ENCODE measurements around the gene DAB1.

Gene DAB1

DNA sequence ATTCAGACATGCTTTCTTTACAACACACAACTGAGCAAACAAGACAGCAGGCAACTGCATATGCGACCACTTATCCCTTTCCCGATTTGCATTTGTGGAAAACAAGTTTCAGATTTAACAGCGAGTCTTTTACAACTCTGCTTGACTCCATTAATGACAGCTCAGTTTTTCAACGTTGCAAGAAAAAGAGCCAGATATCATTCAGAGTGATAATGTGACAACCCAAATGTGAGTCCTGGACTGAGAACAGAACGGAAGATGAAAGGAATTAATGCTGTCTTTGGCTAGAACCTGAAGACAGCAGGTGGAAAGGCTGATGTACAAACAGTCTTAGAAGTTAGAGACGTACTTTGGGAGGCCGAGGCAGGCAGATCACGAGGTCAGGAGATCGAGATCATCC lies 375.0 kb downstream of the DAB1 start:
- no peak for DNase-seq (ENCODE audit: low read depth in 1 of 2, low spot score in 1 of 2)
- no peak overlapping the region for H3K4me3 ChIP-seq (replicated peaks; ENCODE audit: insufficient read depth, low read length)
- TF ChIP-seq SPI1 (IDR thresholded peaks at IDR 0.05; ENCODE audit: borderline replicate concordance, low read depth) = no peak
- no peak for TF ChIP-seq POLR2AphosphoS5 (IDR thresholded peaks at IDR 0.05; ENCODE audit: low read depth)
- no peak for TF ChIP-seq GABPA (IDR thresholded peaks at IDR 0.05; ENCODE audit: low read depth)
- TF ChIP-seq CTCF (IDR thresholded peaks at IDR 0.05; ENCODE audit: insufficient read depth, low read length) = no peak
- TF ChIP-seq, protein P1, sequence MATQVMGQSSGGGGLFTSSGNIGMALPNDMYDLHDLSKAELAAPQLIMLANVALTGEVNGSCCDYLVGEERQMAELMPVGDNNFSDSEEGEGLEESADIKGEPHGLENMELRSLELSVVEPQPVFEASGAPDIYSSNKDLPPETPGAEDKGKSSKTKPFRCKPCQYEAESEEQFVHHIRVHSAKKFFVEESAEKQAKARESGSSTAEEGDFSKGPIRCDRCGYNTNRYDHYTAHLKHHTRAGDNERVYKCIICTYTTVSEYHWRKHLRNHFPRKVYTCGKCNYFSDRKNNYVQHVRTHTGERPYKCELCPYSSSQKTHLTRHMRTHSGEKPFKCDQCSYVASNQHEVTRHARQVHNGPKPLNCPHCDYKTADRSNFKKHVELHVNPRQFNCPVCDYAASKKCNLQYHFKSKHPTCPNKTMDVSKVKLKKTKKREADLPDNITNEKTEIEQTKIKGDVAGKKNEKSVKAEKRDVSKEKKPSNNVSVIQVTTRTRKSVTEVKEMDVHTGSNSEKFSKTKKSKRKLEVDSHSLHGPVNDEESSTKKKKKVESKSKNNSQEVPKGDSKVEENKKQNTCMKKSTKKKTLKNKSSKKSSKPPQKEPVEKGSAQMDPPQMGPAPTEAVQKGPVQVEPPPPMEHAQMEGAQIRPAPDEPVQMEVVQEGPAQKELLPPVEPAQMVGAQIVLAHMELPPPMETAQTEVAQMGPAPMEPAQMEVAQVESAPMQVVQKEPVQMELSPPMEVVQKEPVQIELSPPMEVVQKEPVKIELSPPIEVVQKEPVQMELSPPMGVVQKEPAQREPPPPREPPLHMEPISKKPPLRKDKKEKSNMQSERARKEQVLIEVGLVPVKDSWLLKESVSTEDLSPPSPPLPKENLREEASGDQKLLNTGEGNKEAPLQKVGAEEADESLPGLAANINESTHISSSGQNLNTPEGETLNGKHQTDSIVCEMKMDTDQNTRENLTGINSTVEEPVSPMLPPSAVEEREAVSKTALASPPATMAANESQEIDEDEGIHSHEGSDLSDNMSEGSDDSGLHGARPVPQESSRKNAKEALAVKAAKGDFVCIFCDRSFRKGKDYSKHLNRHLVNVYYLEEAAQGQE (IDR thresholded peaks at IDR 0.05; ENCODE audit: insufficient replicate concordance, low read depth) = no peak
- no peak overlapping the region for H3K27ac ChIP-seq (replicated peaks)
- no peaks in the 10 kb centered on the region for H3K27me3 ChIP-seq (ENCODE audit: insufficient read depth, poor library complexity, severe bottlenecking)

- Histone ChIP-seq H3K27me3 (ENCODE audit: insufficient read depth, poor library complexity, severe bottlenecking) (no peaks in the 10 kb centered on the region), H3K27ac (replicated peaks) (no peak overlapping the region), H3K4me3 (replicated peaks; ENCODE audit: insufficient read depth, low read length) (no peak overlapping the region)
- no peak for DNase-seq (ENCODE audit: low read depth in 1 of 2, low spot score in 1 of 2)
- TF ChIP-seq CTCF (IDR thresholded peaks at IDR 0.05; ENCODE audit: insufficient read depth, low read length) (no peak), POLR2AphosphoS5 (IDR thresholded peaks at IDR 0.05; ENCODE audit: low read depth) (no peak), SPI1 (IDR thresholded peaks at IDR 0.05; ENCODE audit: borderline replicate concordance, low read depth) (no peak), GABPA (IDR thresholded peaks at IDR 0.05; ENCODE audit: low read depth) (no peak)
- TF ChIP-seq, protein P1 (IDR thresholded peaks at IDR 0.05; ENCODE audit: insufficient replicate concordance, low read depth) = no peak
Measured at GRCh38 chr1:57046462-57046861, 377.4 kb downstream of the DAB1 start.

DNA sequence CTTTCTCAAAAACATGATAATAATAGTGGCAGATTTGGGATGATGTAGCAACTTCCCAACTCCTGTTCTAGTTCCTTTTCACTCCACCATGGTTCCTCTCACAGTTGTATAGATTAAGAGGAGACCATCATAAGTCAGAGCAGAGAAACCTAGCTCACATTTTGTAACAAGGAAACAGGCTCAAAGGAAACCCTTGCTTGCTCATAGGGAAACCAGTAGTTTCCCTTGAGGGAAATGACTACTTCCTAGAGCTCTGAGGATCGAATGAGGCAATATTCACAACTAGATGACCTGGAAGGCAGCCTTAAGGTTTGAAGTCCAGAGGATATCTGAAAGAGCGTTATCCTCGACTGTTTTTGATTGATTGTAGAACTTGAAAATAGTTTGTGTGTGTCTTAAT lies 382.0 kb downstream of the DAB1 start:
- Histone ChIP-seq H3K27ac (replicated peaks) (no peak overlapping the region), H3K4me3 (replicated peaks; ENCODE audit: insufficient read depth, low read length) (no peak overlapping the region), H3K27me3 (ENCODE audit: insufficient read depth, poor library complexity, severe bottlenecking) (no peaks in the 10 kb centered on the region)
- no peak for TF ChIP-seq GABPA (IDR thresholded peaks at IDR 0.05; ENCODE audit: low read depth)
- no peak for TF ChIP-seq SPI1 (IDR thresholded peaks at IDR 0.05; ENCODE audit: borderline replicate concordance, low read depth)
- TF ChIP-seq, protein P1 (IDR thresholded peaks at IDR 0.05; ENCODE audit: insufficient replicate concordance, low read depth) = no peak
- no peak for TF ChIP-seq POLR2AphosphoS5 (IDR thresholded peaks at IDR 0.05; ENCODE audit: low read depth)
- TF ChIP-seq CTCF (IDR thresholded peaks at IDR 0.05; ENCODE audit: insufficient read depth, low read length) = no peak
- DNase-seq (ENCODE audit: low read depth in 1 of 2, low spot score in 1 of 2) = no peak

Measured in HL-60 (cell line).